SK-N-MC (cell line): ENCODE results near the gene JPH2.

Experiments
- DNase-seq: peaks from one replicate; pipeline ENCODE4 v3.0.0-alpha.2; 2011; ENCODE audit warnings: low read depth, low spot score
- H3K27ac ChIP-seq: fragments of 200-600 bp; sonication (generic); 2 replicates; pipeline ENCODE4 v1.5.1; 2016; ENCODE audit warnings: mixed run types
- H3K36me3 ChIP-seq: fragments of 200-600 bp; sonication (generic); 2 replicates; pipeline ENCODE4 v1.6.1; 2017; ENCODE audit warnings: antibody characterized with exemption, low read length, mixed read lengths; ENCODE audit not compliant: insufficient read depth
- H3K4me3 ChIP-seq: fragments of 200-600 bp; sonication (generic); 2 replicates; pipeline ENCODE4 v1.5.1; 2016
- H3K9ac ChIP-seq: fragments of 200-600 bp; sonication (generic); 2 replicates; pipeline ENCODE4 v1.8.0; 2017; ENCODE audit warnings: mixed run types, mixed read lengths; ENCODE audit not compliant: insufficient read length
- H3K9me3 ChIP-seq: fragments of 200-600 bp; sonication (generic); 2 replicates; pipeline ENCODE4 v1.6.1; 2017; ENCODE audit warnings: low read depth, mild to moderate bottlenecking, antibody characterized with exemption, low read length, moderate library complexity, mixed read lengths
- EZH2 ChIP-seq: fragments of 200-600 bp; sonication (generic); IDR thresholded peaks from one replicate; pipeline ENCODE4 v1.6.1; 2017; ENCODE audit warnings: antibody characterized with exemption
- FOXP2 ChIP-seq: optimal IDR thresholded peaks from 2 replicates; pipeline ENCODE3; 2011; ENCODE audit warnings: mild to moderate bottlenecking, moderate library complexity; ENCODE audit not compliant: insufficient read depth; ENCODE audit errors: extremely low read length, control extremely low read depth
- POLR2AphosphoS5 ChIP-seq: IDR thresholded peaks from 2 replicates; pipeline ENCODE4 v1.6.1; 2012; ENCODE audit warnings: mild to moderate bottlenecking, low read depth, low read length, borderline replicate concordance

The JPH2 gene

DNA sequence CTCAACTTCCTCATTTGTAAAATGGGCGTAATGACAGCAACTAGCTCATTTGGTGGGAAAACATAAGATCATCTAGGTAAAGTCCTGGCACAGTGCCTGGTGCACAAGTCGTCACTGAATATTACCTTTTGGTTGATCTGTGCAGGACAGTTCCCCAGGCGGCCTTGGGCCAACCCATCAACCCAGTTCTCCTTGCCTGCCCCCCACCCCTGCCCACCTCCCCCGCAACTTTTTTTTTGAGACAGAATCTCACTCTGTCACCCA, 99.2 kb downstream of the JPH2 start:
- Histone ChIP-seq H3K9me3 (no peaks in the 10 kb centered on the region), H3K27ac (no peak overlapping the region), H3K4me3 (no peak overlapping the region), H3K36me3 (no peaks in the 10 kb centered on the region), H3K9ac (no peak overlapping the region)
- no peak for DNase-seq
- TF ChIP-seq POLR2AphosphoS5 (no peak), FOXP2 (no peak), EZH2 (no peak)

DNA sequence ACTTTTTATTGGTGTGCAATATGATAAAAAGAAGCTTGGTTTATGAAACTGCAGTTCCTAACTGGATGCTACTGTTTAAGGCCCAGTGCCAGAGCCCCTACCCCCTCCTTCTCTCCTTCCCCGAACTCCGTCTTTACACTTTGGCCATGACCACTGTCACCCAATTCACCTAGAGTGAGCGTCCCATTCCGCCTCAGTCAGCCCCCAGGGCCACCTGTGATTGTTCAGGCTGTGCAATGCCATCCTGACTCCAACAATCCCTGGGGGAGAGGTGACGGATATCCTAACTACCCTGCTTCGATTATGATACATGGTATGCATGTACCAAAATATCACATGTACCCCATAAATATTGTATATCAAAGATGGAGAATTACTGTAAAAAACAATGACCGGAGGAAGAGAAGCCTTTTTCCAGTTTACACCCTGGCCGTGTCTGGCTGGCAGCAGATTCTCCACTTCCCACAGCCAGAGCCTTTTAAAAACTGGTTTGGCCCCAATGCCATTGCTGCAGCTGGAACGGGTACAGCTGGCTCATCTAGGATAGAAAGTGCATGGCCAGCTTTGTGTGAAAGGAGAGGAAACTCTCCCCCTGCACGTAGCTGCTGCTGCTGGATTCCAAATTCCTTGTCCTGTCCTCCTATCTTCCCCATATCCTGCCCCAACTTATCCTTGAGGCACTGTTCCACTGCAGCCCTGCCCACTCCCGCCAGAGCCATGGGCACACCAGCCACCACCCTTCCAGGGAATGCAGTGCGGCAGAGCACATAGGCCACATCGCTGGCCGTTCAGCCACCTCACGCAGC, 99.7 kb downstream of the JPH2 start:
- Histone ChIP-seq H3K36me3 (no peaks in the 10 kb centered on the region), H3K9ac (no peak overlapping the region), H3K27ac (no peak overlapping the region), H3K9me3 (no peaks in the 10 kb centered on the region), H3K4me3 (no peak overlapping the region)
- TF ChIP-seq EZH2 (no peak), POLR2AphosphoS5 (no peak)
- DNase-seq, result no peak

DNA sequence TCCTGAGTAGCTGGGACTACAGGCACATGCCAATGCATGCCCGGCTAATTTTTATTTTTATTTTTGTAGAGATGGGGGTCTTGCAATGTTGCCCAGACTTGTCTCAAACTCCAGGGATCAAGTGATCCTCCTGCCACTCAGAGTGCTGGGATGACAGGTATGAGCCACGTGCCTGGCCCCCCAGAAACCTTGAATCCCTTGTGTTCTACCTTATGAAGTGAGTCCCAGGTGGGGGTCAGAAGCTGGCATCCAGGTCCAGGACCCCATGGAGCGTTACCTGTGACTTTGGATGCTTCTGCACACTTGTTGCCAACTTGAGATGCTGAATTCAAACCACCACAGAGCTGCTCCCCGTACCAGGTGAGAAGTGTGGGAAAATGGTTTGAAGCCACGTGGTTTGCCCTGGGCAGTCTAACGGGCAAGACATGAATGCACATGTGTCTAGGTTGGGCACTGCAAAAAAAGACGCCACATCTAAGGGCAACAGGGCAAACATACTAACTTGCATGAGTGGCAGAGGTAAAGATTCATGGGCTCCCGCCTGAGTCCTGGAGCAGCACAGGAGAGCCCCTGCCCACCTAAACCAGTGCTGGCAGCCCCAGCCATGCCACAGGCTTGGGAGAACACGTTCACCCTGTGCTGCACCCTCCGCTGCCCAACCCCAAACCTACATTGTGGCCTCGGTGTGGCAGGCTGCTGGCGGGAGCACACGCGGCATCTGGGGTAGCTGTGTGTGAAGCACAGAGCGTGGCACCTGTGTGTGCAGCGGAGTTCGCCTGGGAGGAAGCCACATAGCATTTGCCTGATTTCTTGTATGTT, 101.2 kb downstream of the JPH2 start:
- no peaks in the 10 kb centered on the region for H3K36me3 ChIP-seq
- no peaks in the 10 kb centered on the region for H3K9me3 ChIP-seq
- TF ChIP-seq FOXP2 (no peak), POLR2AphosphoS5 (no peak), EZH2 (no peak)
- H3K4me3 ChIP-seq, result no peak overlapping the region
- no peak overlapping the region for H3K27ac ChIP-seq
- no peak for DNase-seq
- H3K9ac ChIP-seq, result no peak overlapping the region

DNA sequence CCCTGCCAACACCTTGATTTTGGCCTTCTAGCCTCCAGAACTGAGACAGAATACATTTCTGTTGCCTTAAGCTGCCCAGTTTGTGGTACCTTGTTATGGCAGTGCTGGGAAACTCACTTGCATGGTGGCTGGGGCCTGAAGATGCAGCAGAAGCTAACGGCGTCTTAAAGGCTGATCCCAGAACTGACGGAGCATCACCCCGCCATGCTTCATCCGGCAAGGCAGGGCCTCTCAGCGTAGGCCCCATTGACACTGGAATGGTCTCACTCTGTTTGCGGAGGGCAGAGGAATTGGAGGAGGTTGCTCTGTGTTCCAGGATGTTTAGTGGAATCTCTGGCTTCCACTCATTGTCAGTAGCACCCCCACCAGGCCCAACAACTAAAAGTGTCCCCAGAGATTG, 102.1 kb downstream of the JPH2 start:
- Histone ChIP-seq H3K9me3 (no peaks in the 10 kb centered on the region), H3K9ac (no peak overlapping the region), H3K27ac (no peak overlapping the region), H3K36me3 (no peaks in the 10 kb centered on the region), H3K4me3 (no peak overlapping the region)
- no peak for DNase-seq
- TF ChIP-seq FOXP2 (no peak), POLR2AphosphoS5 (no peak), EZH2 (no peak)

- H3K9me3 ChIP-seq, result no peaks in the 10 kb centered on the region
- H3K4me3 ChIP-seq, result no peak overlapping the region
These were observed 102.5 kb downstream of the JPH2 start for GRCh38 chr20:44084439-44084838.

GRCh38 chr20:44083220-44083933, 103.6 kb downstream of the JPH2 start:
- peak overlapping the region; percentile 33; the same call in 1 of the 2 replicates for H3K27ac ChIP-seq
- H3K9me3 ChIP-seq, result no peaks in the 10 kb centered on the region
- no peak for DNase-seq
- no peak overlapping the region for H3K9ac ChIP-seq
- TF ChIP-seq FOXP2, result no peak
- no peak for TF ChIP-seq POLR2AphosphoS5
- no peak for TF ChIP-seq EZH2
- H3K36me3 ChIP-seq, result no peaks in the 10 kb centered on the region
- H3K4me3 ChIP-seq, result no peak overlapping the region

More at GRCh38 chr20:44084439-44084838, 102.5 kb downstream of the JPH2 start:
- no peak for DNase-seq
- Histone ChIP-seq H3K36me3 (no peaks in the 10 kb centered on the region), H3K9ac (no peak overlapping the region), H3K27ac (no peak overlapping the region)
- TF ChIP-seq EZH2 (no peak), POLR2AphosphoS5 (no peak), FOXP2 (no peak)

DNA sequence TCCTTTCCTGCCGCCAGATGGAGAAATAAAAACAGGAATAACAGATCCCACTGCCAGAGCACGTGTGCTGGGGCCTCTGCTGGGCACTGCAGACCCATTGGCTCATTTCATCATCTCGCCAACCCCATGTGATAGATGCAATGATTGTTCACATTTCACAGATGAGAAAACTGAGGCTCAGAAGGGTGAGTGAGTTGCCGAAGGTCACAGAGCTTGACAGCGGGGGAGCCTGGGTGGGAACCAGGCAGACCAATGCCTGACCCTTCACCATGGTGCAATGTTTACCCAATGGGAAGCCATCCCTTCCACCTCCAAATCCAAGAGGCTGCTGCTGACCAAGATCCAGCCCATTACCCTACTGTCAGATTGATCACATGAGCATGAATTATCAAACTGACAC, 105.1 kb downstream of the JPH2 start:
- Histone ChIP-seq H3K9ac (no peak overlapping the region), H3K9me3 (no peaks in the 10 kb centered on the region), H3K36me3 (no peaks in the 10 kb centered on the region), H3K4me3 (no peak overlapping the region), H3K27ac (no peak overlapping the region)
- TF ChIP-seq EZH2 (no peak), FOXP2 (no peak), POLR2AphosphoS5 (no peak)
- no peak for DNase-seq

DNA sequence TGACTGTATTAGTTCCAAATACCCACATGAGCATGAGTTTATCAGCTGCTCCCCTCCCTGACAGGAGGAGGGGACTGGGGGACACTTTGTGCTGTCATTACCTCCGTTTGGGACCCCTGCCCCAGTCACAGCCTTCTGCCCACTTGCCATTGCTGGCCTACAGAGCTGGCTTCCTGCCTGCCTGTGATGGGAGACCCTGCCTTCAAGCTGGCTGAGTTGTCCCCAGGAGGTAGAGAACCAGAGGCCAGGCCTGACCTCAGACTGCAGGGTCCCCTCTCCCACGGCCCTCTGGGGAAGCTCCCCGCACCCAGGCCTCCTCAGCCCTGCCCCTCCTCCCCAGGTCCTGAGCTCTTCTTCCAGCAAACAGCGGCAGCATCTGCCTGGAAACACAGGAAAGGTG, 105.5 kb downstream of the JPH2 start:
- no peak for TF ChIP-seq POLR2AphosphoS5
- no peak for TF ChIP-seq FOXP2
- TF ChIP-seq EZH2, result no peak
- Histone ChIP-seq H3K27ac (peak overlapping the region; percentile 64; the same call in 1 of the 2 replicates), H3K9ac (no peak overlapping the region), H3K36me3 (no peaks in the 10 kb centered on the region), H3K4me3 (no peak overlapping the region), H3K9me3 (no peaks in the 10 kb centered on the region)
- no peak for DNase-seq
